Measurements from ENCODE around the gene SLC4A9.

DNA sequence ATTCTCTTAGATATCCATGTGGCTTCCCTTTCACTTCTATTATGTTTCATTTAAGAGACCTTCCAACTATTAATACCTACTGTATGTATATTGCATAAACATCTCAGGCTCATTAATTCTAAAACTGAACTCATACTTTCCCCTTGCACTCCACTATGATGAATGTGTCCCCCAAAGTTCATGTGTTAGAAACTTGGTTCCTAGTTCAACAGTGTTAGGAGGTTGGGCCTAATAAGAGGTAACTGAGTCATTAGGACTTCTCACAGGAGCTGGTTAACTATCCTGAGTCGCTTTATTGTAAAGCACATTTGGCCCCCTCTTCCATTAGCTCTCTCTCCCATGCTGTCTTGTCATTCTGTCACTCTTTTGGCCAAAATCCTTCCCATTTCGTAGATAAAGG is 63.6 kb downstream of the SLC4A9 start:
- TF ChIP-seq, protein P1, sequence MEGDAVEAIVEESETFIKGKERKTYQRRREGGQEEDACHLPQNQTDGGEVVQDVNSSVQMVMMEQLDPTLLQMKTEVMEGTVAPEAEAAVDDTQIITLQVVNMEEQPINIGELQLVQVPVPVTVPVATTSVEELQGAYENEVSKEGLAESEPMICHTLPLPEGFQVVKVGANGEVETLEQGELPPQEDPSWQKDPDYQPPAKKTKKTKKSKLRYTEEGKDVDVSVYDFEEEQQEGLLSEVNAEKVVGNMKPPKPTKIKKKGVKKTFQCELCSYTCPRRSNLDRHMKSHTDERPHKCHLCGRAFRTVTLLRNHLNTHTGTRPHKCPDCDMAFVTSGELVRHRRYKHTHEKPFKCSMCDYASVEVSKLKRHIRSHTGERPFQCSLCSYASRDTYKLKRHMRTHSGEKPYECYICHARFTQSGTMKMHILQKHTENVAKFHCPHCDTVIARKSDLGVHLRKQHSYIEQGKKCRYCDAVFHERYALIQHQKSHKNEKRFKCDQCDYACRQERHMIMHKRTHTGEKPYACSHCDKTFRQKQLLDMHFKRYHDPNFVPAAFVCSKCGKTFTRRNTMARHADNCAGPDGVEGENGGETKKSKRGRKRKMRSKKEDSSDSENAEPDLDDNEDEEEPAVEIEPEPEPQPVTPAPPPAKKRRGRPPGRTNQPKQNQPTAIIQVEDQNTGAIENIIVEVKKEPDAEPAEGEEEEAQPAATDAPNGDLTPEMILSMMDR (IDR thresholded peaks at IDR 0.05), result no peak
- TF ChIP-seq POLR2A (IDR thresholded peaks at IDR 0.05) (no peak), POLR2AphosphoS5 (IDR thresholded peaks at IDR 0.05) (no peak)

Data from prostate gland (tissue), 2 donors.